Measurements from ENCODE around the gene APMAP.

GRCh38 chr20:25041813-25042530 is 49.4 kb upstream of the APMAP start:
- TF ChIP-seq POLR2A (IDR thresholded peaks at IDR 0.05) (no peak), CTCF (IDR thresholded peaks at IDR 0.05) (no peak)

Data from uterus (tissue), 2 donors.